ENCODE measurements around the gene AKAP3.

DNA sequence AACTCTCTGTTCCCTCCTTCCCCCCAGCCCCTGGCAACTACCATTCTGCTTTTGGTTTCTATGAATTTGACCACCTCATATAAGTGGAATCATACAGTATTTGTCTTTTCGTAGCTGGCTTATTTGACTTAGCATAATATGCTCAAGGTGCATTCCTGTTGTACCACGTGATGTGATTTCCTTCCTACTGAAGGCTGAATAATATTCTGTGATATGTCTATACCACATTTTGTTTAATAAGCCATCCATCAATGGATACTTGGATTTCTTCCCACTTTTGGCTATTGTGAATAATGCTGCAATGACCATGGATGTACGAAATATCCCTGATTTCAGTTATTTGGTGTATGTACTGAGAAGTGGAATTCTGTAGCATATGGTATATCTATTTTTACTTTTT lies 16.4 kb upstream of the AKAP3 start:
- TF ChIP-seq, protein P1, sequence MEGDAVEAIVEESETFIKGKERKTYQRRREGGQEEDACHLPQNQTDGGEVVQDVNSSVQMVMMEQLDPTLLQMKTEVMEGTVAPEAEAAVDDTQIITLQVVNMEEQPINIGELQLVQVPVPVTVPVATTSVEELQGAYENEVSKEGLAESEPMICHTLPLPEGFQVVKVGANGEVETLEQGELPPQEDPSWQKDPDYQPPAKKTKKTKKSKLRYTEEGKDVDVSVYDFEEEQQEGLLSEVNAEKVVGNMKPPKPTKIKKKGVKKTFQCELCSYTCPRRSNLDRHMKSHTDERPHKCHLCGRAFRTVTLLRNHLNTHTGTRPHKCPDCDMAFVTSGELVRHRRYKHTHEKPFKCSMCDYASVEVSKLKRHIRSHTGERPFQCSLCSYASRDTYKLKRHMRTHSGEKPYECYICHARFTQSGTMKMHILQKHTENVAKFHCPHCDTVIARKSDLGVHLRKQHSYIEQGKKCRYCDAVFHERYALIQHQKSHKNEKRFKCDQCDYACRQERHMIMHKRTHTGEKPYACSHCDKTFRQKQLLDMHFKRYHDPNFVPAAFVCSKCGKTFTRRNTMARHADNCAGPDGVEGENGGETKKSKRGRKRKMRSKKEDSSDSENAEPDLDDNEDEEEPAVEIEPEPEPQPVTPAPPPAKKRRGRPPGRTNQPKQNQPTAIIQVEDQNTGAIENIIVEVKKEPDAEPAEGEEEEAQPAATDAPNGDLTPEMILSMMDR (IDR thresholded peaks at IDR 0.05): no peak
- TF ChIP-seq EP300 (IDR thresholded peaks at IDR 0.05): no peak
